GM12865 (cell line): ENCODE data around the gene PLEKHA1.

ENCODE experiments used
- DNase-seq: peaks from one replicate; pipeline ENCODE4 v3.0.0; 2010; ENCODE audit warnings: low read depth
- H3K4me3 ChIP-seq: 2 replicates; pipeline ENCODE4 v1.5.1; 2011; ENCODE audit warnings: mild to moderate bottlenecking, low read depth, low read length, control low read depth
- TF ChIP-seq, protein P1 (sequence below): IDR thresholded peaks from 2 replicates; pipeline ENCODE4 v1.5.1; 2011; ENCODE audit warnings: low read length, control low read depth, low read depth, inconsistent platforms; ENCODE audit not compliant: insufficient read depth; ENCODE audit errors: missing control alignments

The PLEKHA1 gene

DNA sequence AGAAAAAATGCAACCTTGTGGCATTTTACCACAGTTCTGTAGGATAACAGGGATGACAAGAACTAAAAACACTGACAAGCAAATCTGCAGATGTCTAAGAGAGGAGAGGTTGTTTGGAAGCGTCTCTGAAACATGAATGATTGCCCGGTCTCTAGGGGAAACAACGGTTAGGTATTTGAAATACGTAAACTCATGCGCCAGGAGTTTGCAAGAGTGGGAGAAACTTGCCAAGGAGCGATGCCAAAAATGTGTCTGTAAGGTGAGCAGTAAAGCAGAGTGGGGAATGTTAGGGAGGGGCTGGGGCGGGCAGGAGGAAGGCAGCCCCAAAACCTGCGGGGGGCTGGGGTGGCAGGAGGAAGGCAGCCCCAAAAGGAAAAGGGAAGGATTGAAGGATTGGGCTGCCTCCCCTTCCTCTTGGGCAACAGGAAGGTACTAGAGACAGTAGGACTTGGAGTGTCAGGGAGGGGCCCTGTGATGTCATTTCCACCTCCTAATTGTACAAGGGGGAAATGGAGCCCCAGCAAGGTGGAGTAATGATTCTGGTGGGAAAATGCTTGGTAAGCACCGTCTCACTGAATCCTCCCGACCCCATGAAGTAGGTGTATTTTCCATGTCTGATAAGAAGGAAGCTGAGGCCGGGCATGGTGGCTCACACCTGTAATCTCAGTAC is 33.2 kb upstream of the PLEKHA1 start:
- TF ChIP-seq, protein P1, sequence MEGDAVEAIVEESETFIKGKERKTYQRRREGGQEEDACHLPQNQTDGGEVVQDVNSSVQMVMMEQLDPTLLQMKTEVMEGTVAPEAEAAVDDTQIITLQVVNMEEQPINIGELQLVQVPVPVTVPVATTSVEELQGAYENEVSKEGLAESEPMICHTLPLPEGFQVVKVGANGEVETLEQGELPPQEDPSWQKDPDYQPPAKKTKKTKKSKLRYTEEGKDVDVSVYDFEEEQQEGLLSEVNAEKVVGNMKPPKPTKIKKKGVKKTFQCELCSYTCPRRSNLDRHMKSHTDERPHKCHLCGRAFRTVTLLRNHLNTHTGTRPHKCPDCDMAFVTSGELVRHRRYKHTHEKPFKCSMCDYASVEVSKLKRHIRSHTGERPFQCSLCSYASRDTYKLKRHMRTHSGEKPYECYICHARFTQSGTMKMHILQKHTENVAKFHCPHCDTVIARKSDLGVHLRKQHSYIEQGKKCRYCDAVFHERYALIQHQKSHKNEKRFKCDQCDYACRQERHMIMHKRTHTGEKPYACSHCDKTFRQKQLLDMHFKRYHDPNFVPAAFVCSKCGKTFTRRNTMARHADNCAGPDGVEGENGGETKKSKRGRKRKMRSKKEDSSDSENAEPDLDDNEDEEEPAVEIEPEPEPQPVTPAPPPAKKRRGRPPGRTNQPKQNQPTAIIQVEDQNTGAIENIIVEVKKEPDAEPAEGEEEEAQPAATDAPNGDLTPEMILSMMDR: no peak
- no peak for DNase-seq
- no peak overlapping the region for H3K4me3 ChIP-seq

- no peak overlapping the region for H3K4me3 ChIP-seq
- DNase-seq: peak; percentile 41
- TF ChIP-seq, protein P1: peak; percentile 63
Observed at GRCh38 chr10:122342293-122343134, 32.0 kb upstream of the PLEKHA1 start.

- no peak overlapping the region for H3K4me3 ChIP-seq
- no peak for DNase-seq
- TF ChIP-seq, protein P1: no peak
Observed at GRCh38 chr10:122343135-122343800, 31.2 kb upstream of the PLEKHA1 start.

GRCh38 chr10:122343936-122344335 is 30.6 kb upstream of the PLEKHA1 start:
- no peak overlapping the region for H3K4me3 ChIP-seq
- DNase-seq: no peak
- TF ChIP-seq, protein P1: no peak

- TF ChIP-seq, protein P1: no peak
- no peak overlapping the region for H3K4me3 ChIP-seq
- no peak for DNase-seq
Observed at GRCh38 chr10:122344741-122345258, 29.7 kb upstream of the PLEKHA1 start.

DNA sequence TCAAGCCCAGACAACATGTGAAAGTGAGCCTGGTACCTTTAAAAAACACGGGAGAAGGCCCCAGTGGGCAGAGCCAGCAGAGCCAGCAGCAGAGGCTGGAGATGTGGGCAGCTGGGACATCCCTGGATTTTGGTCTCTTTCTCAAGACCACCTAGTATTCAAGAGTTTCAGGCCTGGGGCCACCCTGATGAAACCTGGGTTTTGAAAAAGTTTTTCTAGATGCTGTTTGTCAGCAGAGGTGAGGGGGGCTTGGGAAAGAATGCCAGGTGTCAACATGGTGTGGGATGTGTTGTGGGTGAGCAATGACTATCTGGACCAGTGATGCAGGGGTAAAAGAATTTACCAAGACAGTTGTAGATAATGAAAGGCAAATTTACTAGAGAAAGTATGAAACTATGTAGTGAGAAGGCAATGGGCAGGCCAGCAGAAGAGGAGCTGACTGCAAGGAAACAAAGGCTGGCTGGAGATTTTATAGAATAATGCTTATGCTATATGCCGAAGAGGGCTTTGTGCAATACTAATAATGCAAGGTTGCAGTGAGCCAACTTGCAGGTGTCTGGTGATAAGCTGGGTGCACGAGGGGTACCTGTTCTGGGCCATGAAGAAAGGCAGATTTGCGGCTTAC is 28.1 kb upstream of the PLEKHA1 start:
- TF ChIP-seq, protein P1: no peak
- no peak for DNase-seq
- no peak overlapping the region for H3K4me3 ChIP-seq
